HEK293 (cell line): Measurements from ENCODE around the gene ATP6V1G1.
A peak's percentile ranks its signal among the peaks of the same experiment; 100 is the strongest.
"Not testable (repeated sequence)": the region's sequence is repeated elsewhere in the genome, so short reads cannot be mapped to it uniquely, and the experiment has no call there.

Experiments
- CTCF ChIA-PET: fragments of 350-600 bp; formaldehyde crosslinking; extraction: SDS; loops from one replicate; lab custom pipeline; 2021; ENCODE audit warnings: antibody characterized with exemption; lab: Yijun Ruan, JAX
- POLR2A ChIA-PET: fragments of 300-600 bp; formaldehyde crosslinking; extraction: SDS; loops from one replicate; lab custom pipeline; 2020; ENCODE audit warnings: antibody characterized with exemption, inconsistent platforms; lab: Yijun Ruan, JAX
- H3K27ac ChIP-seq: fragments of 200-500 bp; sonication (Bioruptor generic); 2 replicates; pipeline ENCODE4 v1.5.1; 2014; ENCODE audit warnings: low read depth, low read length, control low read depth, inconsistent platforms; ENCODE audit errors: extremely low read depth
- H3K36me3 ChIP-seq, 2 experiments: fragments of 200-500 bp in 1 of 2; sonication (Bioruptor generic) in 1 of 2; 1 replicate in 1 of 2; 2 replicates in 1 of 2; pipeline ENCODE4 v1.5.1; 2014 to 2017; ENCODE audit warnings: inconsistent platforms in 2 of 2, low read length in 2 of 2; ENCODE audit not compliant: control insufficient read depth in 2 of 2, insufficient read depth in 1 of 2
- H3K4me1 ChIP-seq: fragments of 200-500 bp; sonication (Bioruptor generic); 2 replicates; pipeline ENCODE4 v1.5.1; 2014; ENCODE audit warnings: mild to moderate bottlenecking, low read length, inconsistent platforms; ENCODE audit not compliant: control insufficient read depth, insufficient read depth
- H3K4me3 ChIP-seq: 2 replicates; pipeline ENCODE4 v1.5.1; 2011; ENCODE audit warnings: low read depth, mild to moderate bottlenecking, control low read depth, low read length, moderate library complexity
- H3K9me3 ChIP-seq: fragments of 200-500 bp; sonication (Bioruptor generic); 2 replicates; pipeline ENCODE4 v1.5.1; 2014; ENCODE audit warnings: low read depth, low read length, inconsistent platforms; ENCODE audit not compliant: control insufficient read depth, insufficient read depth
- GLIS1 ChIP-seq: fragments of 450-650 bp; formaldehyde crosslinking; IDR thresholded peaks from 2 replicates; pipeline ENCODE4 v1.5.1; 2016; ENCODE audit warnings: missing biosample characterization, missing genetic modification characterization
- OVOL3 ChIP-seq: fragments of 450-650 bp; formaldehyde crosslinking; IDR thresholded peaks from 2 replicates; pipeline ENCODE4 v1.5.1; 2016; ENCODE audit warnings: missing biosample characterization, missing genetic modification characterization
- PRDM1 ChIP-seq: fragments of 450-650 bp; formaldehyde crosslinking; IDR thresholded peaks from 2 replicates; pipeline ENCODE4; 2016; ENCODE audit warnings: missing biosample characterization, missing genetic modification characterization
- SCRT2 ChIP-seq: fragments of 450-650 bp; formaldehyde crosslinking; IDR thresholded peaks from 2 replicates; pipeline ENCODE4 v1.5.1; 2016; ENCODE audit warnings: missing biosample characterization, missing genetic modification characterization
- ZBTB10 ChIP-seq: fragments of 450-650 bp; formaldehyde crosslinking; IDR thresholded peaks from 2 replicates; pipeline ENCODE4 v1.5.1; 2016; ENCODE audit warnings: missing biosample characterization, missing genetic modification characterization
- ZBTB21 ChIP-seq: fragments of 450-650 bp; formaldehyde crosslinking; IDR thresholded peaks from 2 replicates; pipeline ENCODE4 v1.5.1; 2017; ENCODE audit warnings: missing biosample characterization, missing genetic modification characterization
- ZBTB8A ChIP-seq: fragments of 450-650 bp; formaldehyde crosslinking; IDR thresholded peaks from 2 replicates; pipeline ENCODE4 v1.5.1; 2016; ENCODE audit warnings: missing biosample characterization, missing genetic modification characterization
- ZFP37 ChIP-seq: fragments of 450-650 bp; formaldehyde crosslinking; IDR thresholded peaks from 2 replicates; pipeline ENCODE4 v1.5.1; 2016; ENCODE audit warnings: missing biosample characterization, missing genetic modification characterization
- ZIC2 ChIP-seq: fragments of 450-650 bp; formaldehyde crosslinking; IDR thresholded peaks from 2 replicates; pipeline ENCODE4 v1.5.1; 2016; ENCODE audit warnings: missing biosample characterization, missing genetic modification characterization
- ZNF140 ChIP-seq: fragments of 450-650 bp; formaldehyde crosslinking; IDR thresholded peaks from 2 replicates; pipeline ENCODE4 v1.5.1; 2016; ENCODE audit warnings: missing biosample characterization, missing genetic modification characterization
- ZNF202 ChIP-seq: fragments of 450-650 bp; formaldehyde crosslinking; IDR thresholded peaks from 2 replicates; pipeline ENCODE4 v1.5.1; 2016; ENCODE audit warnings: missing biosample characterization, missing genetic modification characterization, borderline replicate concordance
- ZNF514 ChIP-seq: fragments of 450-650 bp; formaldehyde crosslinking; IDR thresholded peaks from 2 replicates; pipeline ENCODE4 v1.5.1; 2016; ENCODE audit warnings: missing biosample characterization, missing genetic modification characterization
- ZNF585B ChIP-seq: fragments of 450-650 bp; formaldehyde crosslinking; IDR thresholded peaks from 2 replicates; pipeline ENCODE4 v1.5.1; 2016; ENCODE audit warnings: missing biosample characterization, missing genetic modification characterization
- ZNF692 ChIP-seq: fragments of 450-650 bp; formaldehyde crosslinking; IDR thresholded peaks from 2 replicates; pipeline ENCODE4 v1.5.1; 2016; ENCODE audit warnings: missing biosample characterization, missing genetic modification characterization
- ZNF707 ChIP-seq: fragments of 450-650 bp; formaldehyde crosslinking; IDR thresholded peaks from 2 replicates; pipeline ENCODE4 v1.5.1; 2016; ENCODE audit warnings: missing biosample characterization, missing genetic modification characterization
- ZNF777 ChIP-seq: fragments of 450-650 bp; formaldehyde crosslinking; IDR thresholded peaks from 2 replicates; pipeline ENCODE4 v1.5.1; 2017; ENCODE audit warnings: missing biosample characterization, missing genetic modification characterization, borderline replicate concordance

The ATP6V1G1 gene

GRCh38 chr9:114594136-114594535 is 6.6 kb downstream of the ATP6V1G1 start:
- TF ChIP-seq OVOL3 (tag by site-specific recombination) = no peak
- TF ChIP-seq SCRT2 (tag by site-specific recombination) = no peak
- TF ChIP-seq ZBTB10 (tag by site-specific recombination) = no peak
- TF ChIP-seq ZNF514 (tag by site-specific recombination) = no peak
- no peak for TF ChIP-seq ZNF692 (tag by site-specific recombination)
- no peak for TF ChIP-seq ZFP37 (tag by site-specific recombination)
- no peak for TF ChIP-seq ZNF202 (tag by site-specific recombination)
- no peak for TF ChIP-seq ZBTB21 (tag by site-specific recombination)
- no peak for TF ChIP-seq ZBTB8A (tag by site-specific recombination)
- TF ChIP-seq ZIC2 (tag by site-specific recombination) = no peak
- no peak for TF ChIP-seq ZNF140 (tag by site-specific recombination)
- no peak for TF ChIP-seq PRDM1 (tag by site-specific recombination)
- TF ChIP-seq ZNF777 = no peak
- TF ChIP-seq, all 188 proteins: peak for 0
- ChIA-PET CTCF (interaction anchor here (0.7 to 1.9 kb wide), 2 partner anchors 12 to 59 kb away, joined by 3 to 5 read pairs; no protein-coding TSS in a partner anchor), POLR2A (interaction anchor here (0.7 to 2.0 kb wide), 2 partner anchors 9 to 100 kb away, joined by 3 to 5 read pairs; no protein-coding TSS in a partner anchor)
- no peak overlapping the region for H3K4me3 ChIP-seq
- H3K36me3 ChIP-seq = peaks cover 31 to 80% of the 10 kb centered on the region in 2 experiments
- no peaks in the 10 kb centered on the region for H3K4me1 ChIP-seq
- no peaks in the 10 kb centered on the region for H3K9me3 ChIP-seq
- H3K27ac ChIP-seq = no peak overlapping the region

- ChIA-PET CTCF (interaction anchor here (0.7 to 1.2 kb wide), 3 partner anchors 18 to 160 kb away, joined by 3 to 4 read pairs (median 3); no protein-coding TSS in a partner anchor), POLR2A (interaction anchor here (0.6 to 2.2 kb wide), 5 partner anchors 13 to 49 kb away, joined by 3 to 12 read pairs (median 4); partner anchors contain the start of gene ATP6V1G1)
- H3K36me3 ChIP-seq = peaks cover 13 to 48% of the 10 kb centered on the region in 2 experiments
- H3K9me3 ChIP-seq, H3K4me3 ChIP-seq, H3K27ac ChIP-seq, H3K4me1 ChIP-seq: not testable (repeated sequence)
- peak; percentile 53 for TF ChIP-seq ZNF585B (tag by site-specific recombination)
Observed at GRCh38 chr9:114600502-114601248, 13.1 kb downstream of the ATP6V1G1 start.

GRCh38 chr9:114601787-114602186 is 14.2 kb downstream of the ATP6V1G1 start:
- peak; percentile 93 for TF ChIP-seq ZNF707 (tag by site-specific recombination)
- TF ChIP-seq GLIS1 (tag by site-specific recombination) = 0 out of 2 replicates have a peak, but pooled peaks have one; percentile 11
- H3K4me3 ChIP-seq, H3K9me3 ChIP-seq, POLR2A ChIA-PET, H3K27ac ChIP-seq, H3K4me1 ChIP-seq: not testable (repeated sequence)
- CTCF ChIA-PET = interaction anchor here (1.1 kb wide), 1 partner anchor 161 kb away, joined by 3 read pairs; no protein-coding TSS in a partner anchor
- H3K36me3 ChIP-seq = peaks cover 9 to 37% of the 10 kb centered on the region in 2 experiments
